K562 treated with DMSO at 1 percent for 12 hours (cell line): Measurements from ENCODE around the gene TIGIT. TPM values are rescaled to one million over a fixed set of nuclear protein-coding genes. Genes with fewer than 3 reads are reported as not detected.

ENCODE experiments used
- total RNA-seq: library from RNA; unstranded; fragments of 300-600 nt; gene quantifications from 2 replicates; pipeline ENCODE4 v1.2.3, GENCODE V29; 2022; ENCODE audit not compliant: insufficient read depth

Gene TIGIT
- total RNA-seq, result not detected in 2 replicates

DNA sequence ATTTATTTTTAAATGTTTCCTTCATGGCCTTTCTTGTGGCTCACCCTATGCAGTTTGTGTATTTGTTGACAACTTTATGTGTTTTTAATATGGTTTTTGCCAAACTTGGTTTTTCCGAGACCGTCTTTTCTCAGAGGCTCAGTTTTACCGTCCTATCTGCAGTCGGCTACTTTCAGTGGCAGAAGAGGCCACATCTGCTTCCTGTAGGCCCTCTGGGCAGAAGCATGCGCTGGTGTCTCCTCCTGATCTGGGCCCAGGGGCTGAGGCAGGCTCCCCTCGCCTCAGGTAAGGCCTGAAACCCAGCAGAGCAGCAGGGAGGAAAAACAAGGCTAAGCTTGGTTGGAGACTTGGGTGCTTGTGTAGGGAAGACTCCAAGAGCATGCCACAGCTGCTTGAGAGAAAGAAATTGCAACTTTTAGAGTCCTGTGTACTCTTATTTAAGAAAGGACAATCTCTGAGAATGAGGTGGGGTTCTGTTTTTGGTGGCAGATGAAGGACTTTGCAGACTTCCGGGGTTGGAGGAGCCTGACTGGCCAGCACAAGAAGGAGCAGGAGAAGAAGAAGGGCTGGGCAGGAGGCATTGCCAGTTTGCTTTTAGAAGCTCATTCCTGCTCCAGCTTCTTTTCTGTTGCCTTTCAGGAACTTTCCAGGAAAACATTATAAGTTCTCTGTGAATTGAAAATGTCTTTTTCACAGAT is at the start of gene TIGIT:
TIGIT (plus strand) TSS at position 191 of the 698 bp plus-strand sequence; CDS start at position 225, 34 bp downstream.

Other genes with a start within 250 kb of the TIGIT start
- gene CCDC191, start 237.5 kb upstream of the TIGIT start, total RNA-seq, result 0.23 TPM in 1 of 2 replicates, not detected in the other
- 2.1 and 6.2 TPM in 2 replicates for gene QTRT2, start 237.3 kb upstream of the TIGIT start, total RNA-seq
- gene DRD3, start 115.0 kb upstream of the TIGIT start, total RNA-seq, result not detected in 2 replicates
- 0.47 TPM in 1 of 2 replicates, not detected in the other for gene ZNF80, start 56.5 kb upstream of the TIGIT start, total RNA-seq